ENCODE data around the gene MADD. TPM values are rescaled to one million over a fixed set of nuclear protein-coding genes. Genes with fewer than 3 reads are reported as not detected.

The MADD gene
- total RNA-seq, 1 donor from 2014 or later, result 40.9 TPM

GRCh38 chr11:47251751-47252150, 18.2 kb upstream of the MADD start:
- TF ChIP-seq CTCF (IDR thresholded peaks at IDR 0.05; ENCODE audit: borderline replicate concordance), result no peak
- intact Hi-C loops (cut with micrococcal nuclease), result no loop called here
- Histone ChIP-seq H3K9me3 (replicated peaks) (no peaks in the 10 kb centered on the region), H3K4me1 (peaks cover 70% of the 10 kb centered on the region), H3K27me3 (ENCODE audit: low read depth) (no peaks in the 10 kb centered on the region), H3K27ac (replicated peaks) (no peak overlapping the region), H3K4me3 (no peak overlapping the region), H3K36me3 (peaks cover 7% of the 10 kb centered on the region)
- no peak for DNase-seq

GRCh38 chr11:47253660-47254059, 16.3 kb upstream of the MADD start:
- no peak for TF ChIP-seq CTCF (IDR thresholded peaks at IDR 0.05; ENCODE audit: borderline replicate concordance)
- intact Hi-C loops (cut with micrococcal nuclease), result no loop called here
- no peak for DNase-seq
- Histone ChIP-seq H3K4me1 (peaks cover 71% of the 10 kb centered on the region), H3K9me3 (replicated peaks) (no peaks in the 10 kb centered on the region), H3K27ac (replicated peaks) (peak overlapping the region; percentile 85), H3K27me3 (ENCODE audit: low read depth) (no peaks in the 10 kb centered on the region), H3K4me3 (no peak overlapping the region), H3K36me3 (no peaks in the 10 kb centered on the region)

- peaks cover 73% of the 10 kb centered on the region for H3K4me1 ChIP-seq
- H3K36me3 ChIP-seq, result no peaks in the 10 kb centered on the region
- H3K4me3 ChIP-seq, result peak overlapping the region; percentile 29
- H3K27me3 ChIP-seq (ENCODE audit: low read depth), result no peaks in the 10 kb centered on the region
- no peak for TF ChIP-seq CTCF (IDR thresholded peaks at IDR 0.05; ENCODE audit: borderline replicate concordance)
- no peak for DNase-seq
- peak overlapping the region; percentile 85 for H3K27ac ChIP-seq (replicated peaks)
- no peaks in the 10 kb centered on the region for H3K9me3 ChIP-seq (replicated peaks)
- intact Hi-C loops (cut with micrococcal nuclease), result no loop called here
Measured at GRCh38 chr11:47254386-47254785, 15.5 kb upstream of the MADD start.

- H3K4me3 ChIP-seq, result no peak overlapping the region
- no peaks in the 10 kb centered on the region for H3K9me3 ChIP-seq (replicated peaks)
- H3K36me3 ChIP-seq, result peaks cover 2% of the 10 kb centered on the region
- intact Hi-C loops (cut with micrococcal nuclease), result no loop called here
- no peak for TF ChIP-seq CTCF (IDR thresholded peaks at IDR 0.05; ENCODE audit: borderline replicate concordance)
- H3K4me1 ChIP-seq, result peaks cover 73% of the 10 kb centered on the region
- no peak for DNase-seq
- H3K27me3 ChIP-seq (ENCODE audit: low read depth), result no peaks in the 10 kb centered on the region
- H3K27ac ChIP-seq (replicated peaks), result peak overlapping the region; percentile 85
Measured at GRCh38 chr11:47256374-47256773, 13.6 kb upstream of the MADD start.

GRCh38 chr11:47257177-47257516, 12.8 kb upstream of the MADD start:
- Histone ChIP-seq H3K4me3 (peak overlapping the region; percentile 64), H3K9me3 (replicated peaks) (no peaks in the 10 kb centered on the region), H3K4me1 (peaks cover 73% of the 10 kb centered on the region), H3K36me3 (peaks cover 7% of the 10 kb centered on the region), H3K27ac (replicated peaks) (peak overlapping the region; percentile 85), H3K27me3 (ENCODE audit: low read depth) (no peaks in the 10 kb centered on the region)
- DNase-seq, result no peak
- intact Hi-C loops (cut with micrococcal nuclease), result no loop called here
- TF ChIP-seq CTCF (IDR thresholded peaks at IDR 0.05; ENCODE audit: borderline replicate concordance), result no peak

Data from left ventricle myocardium inferior (tissue), 1 donor.